Measurements from ENCODE around the gene CDC42EP1.
"Not testable (repeated sequence)": the region's sequence is repeated elsewhere in the genome, so short reads cannot be mapped to it uniquely, and the experiment has no call there.

The CDC42EP1 gene, protein sequence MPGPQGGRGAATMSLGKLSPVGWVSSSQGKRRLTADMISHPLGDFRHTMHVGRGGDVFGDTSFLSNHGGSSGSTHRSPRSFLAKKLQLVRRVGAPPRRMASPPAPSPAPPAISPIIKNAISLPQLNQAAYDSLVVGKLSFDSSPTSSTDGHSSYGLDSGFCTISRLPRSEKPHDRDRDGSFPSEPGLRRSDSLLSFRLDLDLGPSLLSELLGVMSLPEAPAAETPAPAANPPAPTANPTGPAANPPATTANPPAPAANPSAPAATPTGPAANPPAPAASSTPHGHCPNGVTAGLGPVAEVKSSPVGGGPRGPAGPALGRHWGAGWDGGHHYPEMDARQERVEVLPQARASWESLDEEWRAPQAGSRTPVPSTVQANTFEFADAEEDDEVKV

DNA sequence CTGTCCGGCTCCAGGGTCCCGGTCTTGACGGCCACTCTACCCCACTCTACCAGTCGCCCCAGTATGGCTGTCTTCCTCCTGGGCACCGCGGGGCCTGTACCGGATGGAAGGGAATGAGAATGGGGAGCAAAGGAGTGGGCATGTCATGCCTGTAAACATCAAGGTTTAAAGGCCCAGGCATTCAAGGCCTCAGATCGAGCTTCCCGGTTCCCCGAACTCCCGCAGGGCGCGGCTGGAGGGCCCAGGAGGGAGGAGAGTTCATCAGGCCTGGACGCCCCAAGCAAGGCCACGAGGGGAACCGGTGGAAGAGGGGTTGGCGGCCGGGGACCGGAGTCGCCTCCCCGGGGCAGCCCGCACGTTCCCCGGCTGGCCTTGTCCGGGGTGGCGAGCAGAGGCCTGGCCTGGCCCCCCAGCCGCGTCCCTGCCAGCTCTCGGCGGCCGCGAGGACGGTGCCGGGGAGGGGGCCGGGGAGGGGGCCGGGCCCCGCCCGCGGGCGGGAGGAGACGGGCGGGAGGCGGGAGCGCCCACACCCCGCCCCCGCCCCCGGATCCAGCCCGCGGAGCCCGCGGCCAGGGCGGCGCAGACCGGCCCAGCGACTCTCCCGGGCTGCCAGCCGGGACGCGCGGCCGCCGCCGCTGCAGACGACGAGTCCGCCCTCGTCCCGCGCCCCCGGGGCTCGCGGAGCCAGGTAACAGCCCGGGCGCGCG lies at the start of gene CDC42EP1:
Gene CDC42EP1, plus strand, starts transcription at position 580 of the 707 bp plus-strand sequence. CDS start 5,870 bp downstream, outside the sequence.
- no peak for DNase-seq

DNA sequence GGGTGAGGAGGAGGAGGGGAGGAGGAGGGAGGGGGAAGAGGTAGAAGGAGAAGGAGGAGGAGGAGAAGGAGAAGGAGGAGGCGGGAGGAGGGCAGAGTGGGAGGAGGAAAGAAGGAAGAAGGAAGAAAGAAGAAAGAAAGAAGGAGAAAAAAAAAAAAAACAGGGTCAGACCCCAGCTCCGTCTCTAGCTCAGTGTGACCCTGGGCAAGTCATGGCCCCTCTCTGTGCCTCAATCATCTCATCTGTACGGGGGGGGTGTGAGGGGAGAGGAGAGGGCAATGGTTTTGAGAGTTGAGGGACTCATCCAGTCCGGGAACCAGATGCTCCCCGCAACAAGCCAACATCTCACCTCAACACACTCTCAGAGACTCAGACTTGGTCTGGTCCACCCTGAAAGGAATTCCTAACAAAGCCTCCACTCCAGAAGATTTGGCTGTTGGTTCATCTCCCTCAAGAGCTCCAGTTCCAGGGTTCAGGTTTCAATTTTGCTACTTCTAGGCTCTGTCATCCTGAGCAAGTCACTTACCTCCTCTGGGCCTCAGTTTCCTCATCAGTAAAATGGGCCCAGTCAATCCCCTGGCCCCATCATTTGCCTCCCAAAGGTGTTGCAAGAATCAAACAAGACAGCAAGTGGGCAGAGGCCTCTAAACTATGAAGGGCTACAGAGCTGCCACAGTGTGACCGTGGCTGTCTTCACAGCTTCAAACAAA lies 48.7 kb upstream of the CDC42EP1 start:
- no peak for DNase-seq

DNA sequence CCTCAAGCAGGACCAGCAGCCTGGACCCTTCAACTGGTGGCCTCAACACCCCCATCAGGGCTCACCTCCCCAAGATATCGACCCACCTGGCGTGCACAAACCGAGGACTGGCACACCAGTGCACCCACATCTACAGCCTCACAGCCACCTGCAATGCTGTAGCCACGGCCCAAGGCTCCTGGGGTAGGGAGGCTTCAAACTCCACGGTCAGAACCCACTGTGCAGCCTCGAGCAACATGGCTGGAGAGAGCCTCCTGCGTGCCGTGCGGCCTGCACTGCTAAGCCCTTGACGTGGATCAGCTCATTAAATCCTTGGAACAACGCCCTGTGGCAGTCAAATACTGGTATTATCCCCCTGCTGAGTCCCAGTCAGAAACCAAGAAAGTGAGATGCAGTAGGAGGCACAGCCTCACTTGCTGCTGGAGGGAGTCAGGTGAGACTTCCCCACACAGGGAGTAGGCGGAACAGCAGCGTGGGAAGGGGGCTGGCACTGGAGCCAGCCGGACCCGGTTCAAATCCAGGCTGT lies 45.7 kb upstream of the CDC42EP1 start:
- DNase-seq = no peak

DNA sequence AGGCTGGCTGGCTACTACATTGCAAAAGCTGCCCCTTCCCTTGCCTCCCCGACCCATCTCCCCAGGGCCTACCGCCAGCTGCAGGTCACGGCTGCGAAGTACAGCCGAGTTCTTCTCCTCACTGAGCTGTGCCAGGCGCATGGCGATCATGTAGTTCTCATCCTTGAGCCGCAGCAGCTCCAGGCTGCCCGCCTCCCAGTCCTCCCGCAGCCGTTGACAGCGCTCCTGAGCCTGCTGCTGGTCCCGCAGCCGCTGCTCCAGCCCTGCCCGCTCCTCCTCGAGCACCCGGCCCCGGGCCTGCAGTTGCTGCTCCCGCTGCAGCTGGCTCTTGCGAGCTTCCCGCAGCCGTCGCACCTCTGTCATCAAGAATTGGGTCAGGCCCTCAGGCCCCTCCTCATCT lies 44.4 kb upstream of the CDC42EP1 start:
- DNase-seq = no peak

DNA sequence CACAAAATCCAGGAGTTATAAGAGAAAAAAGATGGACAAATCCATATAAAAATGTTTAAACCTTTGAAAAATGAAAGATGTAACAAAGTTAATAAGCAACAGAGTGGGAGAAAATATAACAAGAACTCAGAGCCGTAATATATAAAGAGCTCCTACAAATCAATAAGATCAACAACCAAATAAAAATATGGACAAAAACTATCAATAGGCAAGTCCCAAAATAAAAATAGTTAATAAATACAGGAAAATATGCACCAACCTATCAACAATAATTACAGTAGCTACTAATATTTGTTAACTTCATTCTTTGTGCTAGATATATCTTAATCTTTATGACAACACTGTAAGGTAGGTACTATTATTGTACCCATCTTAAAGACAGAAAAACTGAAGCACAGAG lies 43.8 kb upstream of the CDC42EP1 start:
- no peak for DNase-seq

DNA sequence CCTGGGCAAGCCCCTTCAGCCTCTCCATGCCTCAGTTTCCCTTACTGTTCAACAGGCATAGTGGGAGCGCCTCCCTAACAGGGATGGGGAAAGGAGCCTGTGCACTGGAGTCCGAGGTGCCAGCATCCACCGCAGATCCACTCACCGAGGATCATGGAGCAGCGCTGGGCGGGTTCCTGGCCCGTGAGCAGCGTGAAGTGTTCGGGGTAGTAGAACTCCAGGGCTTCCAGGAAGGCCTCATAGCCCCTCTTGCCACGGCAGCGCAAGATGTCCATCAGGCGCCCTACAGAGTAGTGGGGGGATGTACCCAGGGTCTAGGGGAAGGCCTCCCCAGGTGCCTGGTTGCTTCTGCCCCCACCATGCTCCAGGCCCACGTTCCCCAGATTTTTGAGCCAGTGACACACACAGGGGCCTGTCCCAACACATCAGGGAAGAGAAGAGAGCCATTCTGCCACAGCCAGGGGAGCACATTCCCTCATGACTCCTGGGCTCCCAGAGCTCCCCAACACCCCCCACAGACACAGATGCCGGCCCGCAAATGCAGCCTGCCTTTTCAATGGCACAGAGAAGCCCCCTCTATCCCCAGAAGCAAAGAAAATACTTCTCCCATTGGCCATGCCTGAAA lies 42.3 kb upstream of the CDC42EP1 start:
- DNase-seq = no peak

DNA sequence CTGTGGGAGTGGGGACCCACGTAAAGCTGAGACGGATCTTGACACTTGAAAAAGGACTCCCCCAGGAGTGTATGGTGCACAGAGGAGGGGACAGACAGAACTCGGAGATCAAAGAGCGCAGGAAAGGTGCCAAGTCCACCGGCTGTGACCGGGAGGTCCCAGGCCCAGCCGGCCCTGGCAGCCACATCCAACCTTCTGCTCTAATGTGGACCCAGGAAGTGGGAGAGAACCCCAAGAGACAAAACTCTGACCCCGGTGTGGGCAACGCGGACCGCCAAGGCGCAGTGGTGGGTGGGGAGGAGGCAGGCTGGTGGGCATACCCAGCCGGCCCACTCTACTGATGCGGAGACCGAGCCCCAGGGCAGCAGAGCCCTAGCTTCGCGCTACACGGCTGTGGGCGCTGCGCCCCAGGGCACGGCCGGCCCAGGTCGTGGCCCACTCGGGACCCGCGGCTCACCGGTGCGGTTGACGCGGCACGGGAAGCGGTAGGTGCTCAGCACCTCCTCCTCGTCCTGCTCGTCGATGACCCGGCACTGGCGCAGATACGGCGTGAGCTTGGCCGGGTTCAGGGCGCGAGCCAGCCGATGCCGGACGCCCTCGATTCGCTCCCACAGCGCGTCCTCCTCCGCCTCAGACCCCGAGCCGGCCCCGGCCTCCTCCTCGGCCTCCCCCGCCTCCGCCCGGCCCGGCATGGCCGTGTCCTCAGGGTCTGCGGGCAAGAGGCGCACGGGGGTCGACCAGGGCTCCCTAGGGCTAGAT lies 41.6 kb upstream of the CDC42EP1 start:
- DNase-seq = no peak

DNA sequence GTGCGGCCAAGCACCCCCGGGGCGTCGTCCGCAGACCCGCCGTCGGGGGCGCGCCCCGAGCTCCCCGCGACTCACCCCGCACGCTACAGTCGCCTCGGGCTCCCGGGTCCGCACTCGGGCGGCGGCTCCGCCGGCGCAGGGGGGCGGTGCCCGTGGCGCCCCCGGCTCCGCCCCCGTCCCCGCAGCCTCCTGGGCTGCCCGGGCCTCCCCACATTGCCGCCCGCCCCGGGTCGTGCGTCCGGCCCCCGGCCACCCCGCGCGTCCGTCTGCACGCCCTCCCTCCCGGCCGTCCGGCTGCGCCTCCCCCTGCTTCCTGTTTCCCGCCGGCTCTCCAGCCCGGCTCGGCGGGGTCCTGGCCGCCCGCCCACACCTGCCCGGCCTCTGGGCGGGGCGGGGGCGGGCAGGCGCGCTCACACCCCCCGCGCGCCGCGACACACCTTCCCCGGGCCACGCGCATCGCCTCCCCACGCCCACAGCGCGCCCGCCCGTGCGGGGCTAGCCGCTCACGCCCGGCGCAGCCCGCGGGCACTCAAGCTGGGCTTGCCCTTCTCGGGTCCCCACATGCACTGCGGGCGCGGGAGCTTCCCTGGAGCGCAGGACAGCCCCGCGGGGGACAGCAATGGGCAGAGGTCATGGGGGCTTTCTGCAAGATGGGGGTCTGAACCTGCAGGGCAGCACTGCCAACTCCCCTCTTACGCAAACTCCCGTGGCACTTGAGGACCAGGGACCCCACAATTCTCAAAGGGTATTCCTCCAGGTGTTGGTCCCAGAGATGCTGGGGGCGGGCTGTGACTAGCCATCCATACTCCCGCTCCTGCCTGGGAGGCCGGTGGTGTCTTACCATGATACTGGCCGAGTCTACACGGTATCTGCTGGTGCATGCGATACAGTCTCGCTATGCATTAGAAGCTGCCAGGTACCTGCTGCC lies 40.7 kb upstream of the CDC42EP1 start, which contains the start of gene CARD10:
Gene CARD10, minus strand, starts transcription at position 148 of the 928 bp plus-strand sequence. CDS start 215 bp downstream, outside the sequence.
- no peak for DNase-seq

DNA sequence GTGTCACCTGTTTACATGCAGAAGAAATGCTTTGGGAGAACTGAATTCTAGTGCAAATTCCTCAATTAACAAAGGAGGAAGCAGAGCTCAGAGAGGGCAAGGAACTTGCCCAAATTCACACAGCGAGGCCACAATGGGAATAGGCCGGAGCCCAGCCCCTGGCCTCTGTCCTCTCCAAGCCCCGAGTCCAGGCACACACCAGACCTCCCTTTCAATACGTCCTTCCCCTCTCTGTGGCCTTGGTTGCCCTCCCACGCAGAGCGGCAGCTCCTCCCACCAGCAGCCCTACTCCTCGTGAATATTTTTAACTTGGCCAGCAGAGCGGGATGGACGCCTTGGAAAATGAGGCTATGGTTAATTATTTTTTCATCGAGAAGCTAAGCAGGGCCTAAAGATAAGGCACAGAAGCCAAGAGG lies 39.5 kb upstream of the CDC42EP1 start:
- DNase-seq = no peak

DNA sequence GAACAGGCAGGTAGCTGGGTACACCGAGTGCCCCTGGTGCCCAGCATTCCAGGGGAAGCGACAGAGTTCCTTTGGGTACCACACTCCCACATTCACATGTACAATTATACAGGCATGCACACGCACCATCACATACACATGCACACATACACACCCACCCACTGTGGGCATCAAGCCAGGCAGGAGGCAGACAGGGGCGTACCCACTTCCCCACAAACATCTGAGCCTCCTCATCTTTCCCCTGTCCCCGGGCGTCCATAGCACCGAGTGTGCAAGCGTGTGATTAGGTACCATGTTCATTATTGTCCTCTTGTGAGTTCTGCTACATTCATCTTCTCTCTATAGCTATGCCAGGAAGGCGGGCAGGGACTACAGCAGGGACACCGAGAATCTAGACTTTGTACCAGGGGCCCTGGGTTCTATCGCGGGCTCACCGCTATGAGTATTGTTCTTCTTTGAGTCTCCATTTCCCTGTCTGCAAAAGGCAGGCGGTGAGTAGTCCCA lies 39.0 kb upstream of the CDC42EP1 start:
- no peak for DNase-seq

DNA sequence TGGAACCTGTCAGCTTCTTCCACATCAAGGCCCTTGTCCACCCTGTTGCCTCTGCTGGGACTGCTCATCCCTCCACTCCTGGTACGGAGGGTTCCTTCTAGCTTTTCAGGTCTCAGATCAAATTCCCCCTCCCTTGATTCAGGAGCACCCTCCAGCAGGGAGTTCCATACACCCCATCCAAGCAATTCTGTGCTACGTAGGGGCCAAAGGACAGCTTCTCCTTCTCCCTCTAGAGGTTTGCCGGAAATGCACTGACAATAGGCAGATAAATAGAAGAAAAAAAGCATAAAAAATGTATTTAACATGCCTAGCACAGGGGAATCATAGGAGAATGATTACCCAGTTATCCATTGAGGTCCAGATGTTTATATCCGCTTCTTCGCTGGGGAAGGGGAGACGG lies 37.8 kb upstream of the CDC42EP1 start:
- DNase-seq = no peak

DNA sequence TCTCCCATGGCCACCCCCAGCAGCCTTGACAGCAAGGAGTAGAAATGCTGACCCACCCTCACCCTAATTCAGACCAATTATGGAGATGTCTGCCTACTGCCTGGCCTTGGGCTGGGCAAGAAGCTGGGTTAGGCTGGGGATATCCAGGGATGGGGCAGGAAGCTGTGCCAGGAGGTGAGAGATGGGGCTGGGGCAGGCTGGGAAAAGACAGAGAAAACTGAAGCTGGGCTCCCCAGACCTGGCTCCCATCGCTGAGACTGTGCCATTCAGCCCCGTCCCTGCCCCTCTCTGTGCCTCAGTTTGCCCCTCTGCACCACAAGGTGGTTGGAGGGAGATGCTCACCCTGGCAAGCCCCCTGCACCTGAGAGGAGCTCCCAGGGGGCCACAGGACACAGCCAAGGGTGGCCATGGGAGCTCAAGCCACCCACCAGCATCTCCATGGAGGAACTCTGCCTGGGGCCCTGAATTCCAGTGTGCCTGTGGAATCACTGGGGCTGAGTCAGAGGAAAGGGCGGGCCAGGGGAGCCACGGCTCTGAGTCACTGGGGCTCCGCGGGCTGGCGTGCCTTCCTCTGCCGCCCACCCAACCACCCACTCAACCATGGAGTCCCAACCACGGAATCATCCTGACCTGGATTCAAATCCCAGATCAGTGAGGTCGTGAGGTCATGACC lies 35.1 kb upstream of the CDC42EP1 start:
- no peak for DNase-seq

DNA sequence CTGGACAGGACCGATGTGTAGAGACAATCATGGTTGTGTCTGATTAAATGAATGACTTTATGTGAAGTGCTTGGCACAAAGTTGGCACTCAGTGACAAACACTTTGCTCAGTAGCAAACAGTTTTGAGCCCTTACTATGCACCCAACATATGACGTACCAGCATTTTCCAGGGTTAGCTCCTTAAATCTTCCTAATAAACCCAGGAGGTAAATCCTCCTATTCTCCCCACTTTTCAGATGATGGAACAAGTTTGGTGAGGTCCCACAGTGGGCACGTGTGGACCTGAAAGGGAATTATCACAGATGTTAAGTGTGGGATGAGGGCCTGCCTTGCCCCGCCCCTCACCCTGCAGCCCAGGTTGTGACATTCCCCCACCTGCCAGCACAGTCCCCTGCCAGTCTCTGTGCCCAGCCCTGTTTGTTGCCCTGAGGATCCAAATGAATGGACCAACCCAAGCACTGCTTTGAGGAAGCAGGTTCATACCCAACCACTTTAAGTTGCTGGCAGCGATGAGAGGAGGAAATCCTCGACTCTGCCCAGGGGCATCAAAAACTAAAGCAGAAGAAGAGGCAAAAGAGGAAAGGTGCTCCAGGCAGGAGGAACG lies 34.4 kb upstream of the CDC42EP1 start:
- no peak for DNase-seq

DNA sequence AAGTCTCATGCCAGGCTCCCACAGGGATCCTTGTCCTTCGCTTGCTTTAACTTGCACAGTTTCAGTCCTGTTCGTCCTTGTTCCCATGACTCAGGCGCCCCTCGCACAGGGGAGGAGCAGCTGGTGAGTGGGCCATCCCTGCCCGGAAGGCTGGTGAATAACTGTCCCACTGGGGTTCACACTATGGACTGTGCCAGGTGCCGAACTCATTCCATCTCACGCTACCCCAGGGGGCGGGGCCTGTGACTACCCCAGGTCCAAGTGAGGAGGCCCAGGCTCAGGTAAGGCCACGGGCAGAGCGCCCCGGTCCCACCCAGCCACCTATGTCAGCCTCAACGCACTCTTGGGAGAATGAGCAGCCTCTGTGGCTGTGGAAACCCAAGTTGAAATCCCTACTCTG lies 33.9 kb upstream of the CDC42EP1 start:
- no peak for DNase-seq

DNA sequence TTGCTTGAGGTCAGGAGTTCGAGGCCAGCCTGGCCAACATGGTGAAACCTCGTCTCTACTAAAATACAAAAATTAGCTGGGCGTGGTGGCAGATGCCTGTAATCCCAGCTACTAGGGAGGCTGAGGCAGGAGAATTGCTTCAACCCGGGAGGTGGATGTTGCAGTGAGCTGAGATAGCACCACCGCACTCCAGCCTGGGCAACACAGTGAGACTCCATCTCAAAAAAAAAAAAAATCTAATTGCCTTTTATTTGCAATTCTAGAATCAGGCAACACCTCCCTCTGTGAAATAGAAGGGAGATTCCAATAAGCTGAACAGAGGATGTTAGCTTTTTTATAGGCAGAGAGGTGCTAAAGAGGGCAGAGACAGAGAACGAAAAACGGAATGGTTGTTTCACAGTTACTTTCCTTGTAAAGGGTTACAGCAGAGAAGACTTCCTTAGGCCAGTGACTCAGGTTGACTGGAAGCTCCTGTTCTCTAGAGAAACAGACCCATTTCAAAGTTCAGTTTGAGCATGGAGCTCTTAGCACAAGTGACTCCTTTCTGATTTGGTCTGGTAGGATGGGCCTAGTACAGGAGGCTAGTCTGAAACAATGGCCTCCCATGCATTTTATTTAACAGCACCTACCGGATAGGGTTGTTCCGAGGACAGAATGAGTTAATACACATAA lies 33.1 kb upstream of the CDC42EP1 start:
- DNase-seq = not testable (repeated sequence)

DNA sequence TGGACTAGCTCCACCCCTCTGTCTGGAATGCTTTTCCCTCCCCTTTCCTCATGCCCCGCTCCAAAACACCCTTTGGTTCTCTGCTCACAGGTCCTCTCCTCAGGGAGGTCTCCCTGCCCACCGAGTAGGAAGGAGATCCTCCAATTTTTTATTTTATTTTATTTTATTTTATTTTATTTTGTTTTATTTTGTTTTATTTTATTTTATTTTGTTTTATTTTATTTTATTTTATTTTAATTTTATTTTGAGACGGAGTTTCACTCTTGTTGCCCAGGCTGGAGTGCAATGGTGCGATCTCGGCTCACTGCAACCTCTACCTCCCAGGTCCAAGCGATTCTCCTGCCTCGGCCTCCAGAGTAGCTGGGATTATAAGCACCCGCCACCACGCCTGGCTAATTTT lies 32.3 kb upstream of the CDC42EP1 start:
- not testable (repeated sequence) for DNase-seq

DNA sequence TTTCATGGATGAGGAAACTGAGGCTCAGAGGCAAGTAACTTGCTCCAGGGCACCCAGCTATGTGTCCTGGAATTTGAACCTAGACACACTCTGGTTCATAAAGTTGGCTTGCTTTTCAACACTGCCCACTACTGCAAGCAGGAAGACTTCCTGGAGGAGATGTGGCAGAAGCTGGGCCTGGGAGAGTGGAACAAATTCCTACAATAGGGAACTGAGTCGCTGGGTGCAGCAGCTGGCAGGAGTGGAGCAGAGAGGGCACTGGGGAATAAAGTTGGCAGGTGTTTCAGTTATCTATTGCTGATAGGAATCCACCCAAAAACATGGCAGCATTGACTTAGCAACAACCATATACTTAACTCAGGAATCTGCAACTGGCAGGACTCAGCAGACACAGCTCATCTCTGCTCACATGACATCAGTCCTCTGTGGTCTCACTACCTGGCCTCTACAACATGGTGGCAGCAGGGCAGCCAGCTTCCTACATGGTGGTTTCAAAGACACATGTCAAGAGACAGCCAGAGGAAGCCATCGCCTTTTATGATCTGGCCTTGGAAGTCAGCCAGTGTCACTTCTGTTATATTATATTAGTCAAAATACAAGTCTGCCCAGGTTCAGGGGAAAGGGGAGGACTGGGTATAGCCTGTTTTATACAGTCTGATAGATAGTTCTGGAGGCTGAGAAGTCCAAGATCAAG lies 30.5 kb upstream of the CDC42EP1 start:
- peak; percentile 50 for DNase-seq

DNA sequence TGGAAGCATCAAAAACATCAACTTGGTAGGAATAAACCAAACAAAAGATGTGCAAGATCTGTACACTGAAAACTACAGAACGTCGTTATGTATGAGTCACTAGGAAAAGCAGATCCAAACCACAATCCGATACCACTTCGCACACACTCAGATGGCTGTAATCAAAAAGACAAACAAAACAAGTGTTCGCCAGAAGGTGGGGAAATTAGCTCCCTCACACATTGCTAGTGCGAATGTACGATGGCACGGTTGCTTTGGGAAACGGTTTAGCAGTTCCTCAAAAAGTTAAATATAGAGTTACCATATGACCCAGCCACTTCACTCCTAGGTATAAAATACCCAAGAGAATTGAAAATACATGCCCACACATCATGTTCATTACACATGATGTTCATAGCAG lies 26.3 kb upstream of the CDC42EP1 start:
- peak; percentile 56 for DNase-seq

Data from GDM1 (cell line).